Activated CD4-positive, alpha-beta memory T cell treated with anti-CD3 and anti-CD28 coated beads, Interleukin-2, amount 10 ng/mL, durations not matched to agents 7 days and 5 days (primary cell): ENCODE results near the gene PRICKLE1. TPM values are rescaled to one million over a fixed set of nuclear protein-coding genes. Genes with fewer than 3 reads are reported as not detected.

Experiments
- CTCF ChIA-PET: fragments of 350-600 bp; sonication (Branson Sonifier 250); formaldehyde crosslinking; loops from one replicate; lab custom pipeline; 2021; ENCODE audit warnings: antibody characterized with exemption, inconsistent platforms; lab: Charles Lee
- POLR2A ChIA-PET: fragments of 350-600 bp; sonication (Branson Sonifier 250); formaldehyde crosslinking; loops from one replicate; lab custom pipeline; 2021; ENCODE audit warnings: antibody characterized with exemption; lab: Charles Lee
- DNase-seq: peaks from one replicate; pipeline ENCODE4 v3.0.0-alpha.2; 2020
- H3K27ac Mint-ChIP-seq: one replicate; pipeline ENCODE4 v1.8.0; 2021; ENCODE audit warnings: mild to moderate bottlenecking, mixed read lengths
- H3K27me3 Mint-ChIP-seq: one replicate; pipeline ENCODE4 v1.8.0; 2021; ENCODE audit warnings: mixed read lengths
- H3K36me3 Mint-ChIP-seq: one replicate; pipeline ENCODE4 v1.8.0; 2021; ENCODE audit warnings: low read depth, mixed read lengths
- H3K4me1 Mint-ChIP-seq: one replicate; pipeline ENCODE4 v1.8.0; 2021; ENCODE audit warnings: mixed read lengths
- H3K4me3 Mint-ChIP-seq: one replicate; pipeline ENCODE4 v1.8.0; 2021; ENCODE audit warnings: mild to moderate bottlenecking, mixed read lengths
- H3K9me3 Mint-ChIP-seq: one replicate; pipeline ENCODE4 v1.8.0; 2021; ENCODE audit warnings: mixed read lengths
- total RNA-seq, 2 experiments: library from RNA; stranded (reverse); gene quantifications; one replicate each; pipeline ENCODE4 v1.2.3, GENCODE V29; 2021

PRICKLE1 gene
- total RNA-seq, result under 1 TPM; 0.10 to 0.30 TPM

GRCh38 chr12:42589465-42590329 is at the start of gene PRICKLE1:
PRICKLE1 (minus strand) TSS chr12:42589746; CDS start chr12:42472516, 117,230 bp downstream.
- POLR2A ChIA-PET, result no interaction called here
- CTCF ChIA-PET, result no interaction called here
- Mint-ChIP-seq H3K4me1 (peaks cover 15% of the 10 kb centered on the region), H3K27me3 (peaks cover 58% of the 10 kb centered on the region), H3K36me3 (no peaks in the 10 kb centered on the region), H3K4me3 (peak within 1 kb of the TSS; percentile 47), H3K27ac (no peak within 1 kb of the TSS), H3K9me3 (no peaks in the 10 kb centered on the region)
- DNase-seq, result peak; percentile 19

- ChIA-PET CTCF (no interaction called here), POLR2A (no interaction called here)
- Mint-ChIP-seq H3K27ac (no peak overlapping the region), H3K4me1 (no peaks in the 10 kb centered on the region), H3K9me3 (no peaks in the 10 kb centered on the region), H3K36me3 (no peaks in the 10 kb centered on the region), H3K27me3 (no peaks in the 10 kb centered on the region), H3K4me3 (no peak overlapping the region)
- DNase-seq, result no peak
Measured at GRCh38 chr12:42638697-42639096, 49.2 kb upstream of the PRICKLE1 start.

- ChIA-PET CTCF (no interaction called here), POLR2A (no interaction called here)
- no peaks in the 10 kb centered on the region for H3K9me3 Mint-ChIP-seq
- no peaks in the 10 kb centered on the region for H3K36me3 Mint-ChIP-seq
- no peaks in the 10 kb centered on the region for H3K4me1 Mint-ChIP-seq
- H3K27ac Mint-ChIP-seq, result no peak overlapping the region
- H3K4me3 Mint-ChIP-seq, result no peak overlapping the region
- no peak for DNase-seq
- no peaks in the 10 kb centered on the region for H3K27me3 Mint-ChIP-seq
Measured at GRCh38 chr12:42638011-42638410, 48.5 kb upstream of the PRICKLE1 start.

GRCh38 chr12:42636993-42637392 is 47.4 kb upstream of the PRICKLE1 start:
- DNase-seq, result no peak
- H3K4me3 Mint-ChIP-seq, result no peak overlapping the region
- no peaks in the 10 kb centered on the region for H3K27me3 Mint-ChIP-seq
- no peaks in the 10 kb centered on the region for H3K9me3 Mint-ChIP-seq
- ChIA-PET CTCF (no interaction called here), POLR2A (no interaction called here)
- H3K4me1 Mint-ChIP-seq, result no peaks in the 10 kb centered on the region
- no peaks in the 10 kb centered on the region for H3K36me3 Mint-ChIP-seq
- no peak overlapping the region for H3K27ac Mint-ChIP-seq

GRCh38 chr12:42633594-42633993 is 44.0 kb upstream of the PRICKLE1 start:
- no peaks in the 10 kb centered on the region for H3K36me3 Mint-ChIP-seq
- H3K27ac Mint-ChIP-seq, result no peak overlapping the region
- H3K4me1 Mint-ChIP-seq, result no peaks in the 10 kb centered on the region
- H3K27me3 Mint-ChIP-seq, result no peaks in the 10 kb centered on the region
- H3K9me3 Mint-ChIP-seq, result no peaks in the 10 kb centered on the region
- CTCF ChIA-PET, result no interaction called here
- no peak overlapping the region for H3K4me3 Mint-ChIP-seq
- DNase-seq, result no peak
- POLR2A ChIA-PET, result no interaction called here

GRCh38 chr12:42631513-42631912 is 42.0 kb upstream of the PRICKLE1 start:
- Mint-ChIP-seq H3K4me3 (no peak overlapping the region), H3K27me3 (no peaks in the 10 kb centered on the region), H3K36me3 (no peaks in the 10 kb centered on the region), H3K4me1 (no peaks in the 10 kb centered on the region), H3K9me3 (no peaks in the 10 kb centered on the region), H3K27ac (no peak overlapping the region)
- DNase-seq, result no peak
- CTCF ChIA-PET, result no interaction called here
- POLR2A ChIA-PET, result no interaction called here

GRCh38 chr12:42630314-42630713 is 40.8 kb upstream of the PRICKLE1 start:
- no peak for DNase-seq
- ChIA-PET CTCF (no interaction called here), POLR2A (no interaction called here)
- Mint-ChIP-seq H3K36me3 (no peaks in the 10 kb centered on the region), H3K27me3 (no peaks in the 10 kb centered on the region), H3K4me1 (no peaks in the 10 kb centered on the region), H3K9me3 (no peaks in the 10 kb centered on the region), H3K27ac (no peak overlapping the region), H3K4me3 (no peak overlapping the region)

GRCh38 chr12:42627151-42627550 is 37.6 kb upstream of the PRICKLE1 start:
- no peak for DNase-seq
- H3K27ac Mint-ChIP-seq, result no peak overlapping the region
- no peaks in the 10 kb centered on the region for H3K27me3 Mint-ChIP-seq
- H3K4me3 Mint-ChIP-seq, result no peak overlapping the region
- H3K4me1 Mint-ChIP-seq, result no peaks in the 10 kb centered on the region
- CTCF ChIA-PET, result no interaction called here
- no peaks in the 10 kb centered on the region for H3K36me3 Mint-ChIP-seq
- POLR2A ChIA-PET, result no interaction called here
- H3K9me3 Mint-ChIP-seq, result no peaks in the 10 kb centered on the region

- H3K4me3 Mint-ChIP-seq, result no peak overlapping the region
- H3K9me3 Mint-ChIP-seq, result no peaks in the 10 kb centered on the region
- H3K36me3 Mint-ChIP-seq, result no peaks in the 10 kb centered on the region
- POLR2A ChIA-PET, result no interaction called here
- no peaks in the 10 kb centered on the region for H3K27me3 Mint-ChIP-seq
- DNase-seq, result no peak
- no peak overlapping the region for H3K27ac Mint-ChIP-seq
- CTCF ChIA-PET, result no interaction called here
- no peaks in the 10 kb centered on the region for H3K4me1 Mint-ChIP-seq
Measured at GRCh38 chr12:42625611-42626010, 36.1 kb upstream of the PRICKLE1 start.

- POLR2A ChIA-PET, result no interaction called here
Measured at GRCh38 chr12:42617622-42618021, 28.1 kb upstream of the PRICKLE1 start.

GRCh38 chr12:42615006-42615405 is 25.5 kb upstream of the PRICKLE1 start:
- H3K27me3 Mint-ChIP-seq, result no peaks in the 10 kb centered on the region
- H3K4me1 Mint-ChIP-seq, result no peaks in the 10 kb centered on the region

More at GRCh38 chr12:42617622-42618021, 28.1 kb upstream of the PRICKLE1 start:
- Mint-ChIP-seq H3K27ac (no peak overlapping the region), H3K36me3 (no peaks in the 10 kb centered on the region), H3K4me1 (no peaks in the 10 kb centered on the region), H3K4me3 (no peak overlapping the region), H3K9me3 (peaks cover 11% of the 10 kb centered on the region), H3K27me3 (no peaks in the 10 kb centered on the region)
- CTCF ChIA-PET, result no interaction called here
- no peak for DNase-seq

GRCh38 chr12:42612231-42612613 is 22.7 kb upstream of the PRICKLE1 start:
- DNase-seq, result no peak
- Mint-ChIP-seq H3K27me3 (no peaks in the 10 kb centered on the region), H3K36me3 (no peaks in the 10 kb centered on the region), H3K4me1 (no peaks in the 10 kb centered on the region), H3K27ac (no peak overlapping the region), H3K4me3 (no peak overlapping the region), H3K9me3 (no peaks in the 10 kb centered on the region)
- ChIA-PET CTCF (no interaction called here), POLR2A (no interaction called here)

More at GRCh38 chr12:42615006-42615405, 25.5 kb upstream of the PRICKLE1 start:
- CTCF ChIA-PET, result no interaction called here
- Mint-ChIP-seq H3K27ac (no peak overlapping the region), H3K9me3 (peaks cover 10% of the 10 kb centered on the region), H3K4me3 (no peak overlapping the region), H3K36me3 (no peaks in the 10 kb centered on the region)
- POLR2A ChIA-PET, result no interaction called here
- DNase-seq, result no peak

GRCh38 chr12:42611571-42612230 is 22.2 kb upstream of the PRICKLE1 start:
- POLR2A ChIA-PET, result no interaction called here
- Mint-ChIP-seq H3K4me1 (no peaks in the 10 kb centered on the region), H3K27me3 (no peaks in the 10 kb centered on the region), H3K4me3 (no peak overlapping the region), H3K36me3 (no peaks in the 10 kb centered on the region), H3K9me3 (no peaks in the 10 kb centered on the region), H3K27ac (no peak overlapping the region)
- no peak for DNase-seq
- CTCF ChIA-PET, result no interaction called here
